Measurements from ENCODE around the gene PCSK4. TPM values are rescaled to one million over a fixed set of nuclear protein-coding genes. Genes with fewer than 3 reads are reported as not detected.

The PCSK4 gene
- total RNA-seq, 1 experiment from 2014 or later, result 9.1 TPM

GRCh38 chr19:1457892-1458291, 32.3 kb downstream of the PCSK4 start:
- Histone ChIP-seq H3K27me3 (ENCODE audit: insufficient read depth, low read length) (no peaks in the 10 kb centered on the region; the same call in 1 of the 2 replicates), H2BK15ac (ENCODE audit: low read depth, low read length) (no peak overlapping the region), H3K56ac (ENCODE audit: insufficient read length, low read depth, low read length) (no peak overlapping the region), H3K4me2 (ENCODE audit: insufficient read depth, insufficient read length, low read length) (no peak overlapping the region), H2AK5ac (ENCODE audit: insufficient read length, low read length) (no peak overlapping the region), H2BK20ac (ENCODE audit: low read depth, low read length, poor library complexity, severe bottlenecking) (no peak overlapping the region), H4K5ac (ENCODE audit: insufficient read length, low read depth, low read length) (no peak overlapping the region), H3K23me2 (ENCODE audit: insufficient read length, low read depth, low read length, poor library complexity, severe bottlenecking) (peaks cover 5% of the 10 kb centered on the region), H4K91ac (ENCODE audit: insufficient read length, low read depth, low read length) (no peak overlapping the region), H2BK12ac (ENCODE audit: insufficient read length, low read depth, low read length) (no peak overlapping the region), H3K9me3 (ENCODE audit: control insufficient read depth, low read depth, low read length) (no peaks in the 10 kb centered on the region), H2BK120ac (ENCODE audit: low read depth, low read length, poor library complexity, severe bottlenecking) (no peak overlapping the region), H4K8ac (replicated peaks; ENCODE audit: insufficient read length, low read depth, low read length) (no peak overlapping the region), H3K27ac (ENCODE audit: insufficient read length, low read depth, low read length) (no peak overlapping the region), H2AFZ (ENCODE audit: low read length) (no peak overlapping the region), H3K4ac (ENCODE audit: low read depth, low read length) (no peak overlapping the region), H2BK5ac (ENCODE audit: insufficient read length, low read length) (no peak overlapping the region), H4K20me1 (ENCODE audit: control insufficient read depth, insufficient read depth, insufficient read length) (no peaks in the 10 kb centered on the region), H3K9ac (ENCODE audit: extremely low read depth, insufficient read length, low read length) (no peak overlapping the region), H3K23ac (ENCODE audit: insufficient read length, low read depth, low read length) (no peak overlapping the region), H3K79me1 (ENCODE audit: insufficient read depth, low read depth, low read length, poor library complexity, severe bottlenecking) (no peaks in the 10 kb centered on the region), H3K18ac (ENCODE audit: insufficient read length, low read depth, low read length) (no peak overlapping the region), H3K79me2 (ENCODE audit: insufficient read depth, low read length) (no peaks in the 10 kb centered on the region), H3T11ph (ENCODE audit: low read length) (no peak overlapping the region), H3K4me1 (ENCODE audit: insufficient read depth, low read length) (no peaks in the 10 kb centered on the region), H3K14ac (ENCODE audit: insufficient read depth, low read length) (no peak overlapping the region)
- no peak for TF ChIP-seq CTCF (conservative IDR thresholded peaks at IDR 0.05)
- Mint-ChIP-seq H3K9me3 (no peaks in the 10 kb centered on the region), H3K27ac (no peak overlapping the region), H3K4me3 (no peak overlapping the region), H3K27me3 (ENCODE audit: low read depth) (peaks cover 67% of the 10 kb centered on the region), H3K4me1 (peaks cover 7 to 12% of the 10 kb centered on the region in 2 experiments), H3K36me3 (ENCODE audit: insufficient read depth in 1 of 3, low read depth in 3 of 3) (peaks cover 0 to 13% (median 5%) of the 10 kb centered on the region in 3 experiments; a peak in 2 of 7 replicates)
- no peak for DNase-seq
- no CpG with 5 or more reads among the region's 16 CpGs for WGBS (ENCODE audit: extremely low coverage, insufficient read length, low lambda C conversion rate)
